ENCODE results near the gene GDPD5. TPM values are rescaled to one million over a fixed set of nuclear protein-coding genes. Genes with fewer than 3 reads are reported as not detected.

Gene GDPD5

Small RNA genes within 50 kb of the gene (small RNA-seq; reads per million reads assigned to genes)
- gene SNORD15A (ENCODE audit: low read depth) = not detected
- 65.3 reads per million, percentile 91 among the genes with 10 or more reads in this experiment for gene SNORD15B (ENCODE audit: low read depth)
